HG03280 (cell line): ENCODE data around the gene TPRN.

ENCODE experiments used
- ATAC-seq: cut with Tn5 transposase; IDR thresholded peaks from one replicate; pipeline ENCODE4 v1.9.1; 2021; ENCODE audit warnings: mild to moderate bottlenecking, moderate library complexity; ENCODE audit not compliant: unreplicated experiment

The TPRN gene

GRCh38 chr9:137236936-137237421, 36.4 kb upstream of the TPRN start:
- no peak for ATAC-seq

GRCh38 chr9:137236238-137236935, 35.8 kb upstream of the TPRN start:
- ATAC-seq, result no peak

DNA sequence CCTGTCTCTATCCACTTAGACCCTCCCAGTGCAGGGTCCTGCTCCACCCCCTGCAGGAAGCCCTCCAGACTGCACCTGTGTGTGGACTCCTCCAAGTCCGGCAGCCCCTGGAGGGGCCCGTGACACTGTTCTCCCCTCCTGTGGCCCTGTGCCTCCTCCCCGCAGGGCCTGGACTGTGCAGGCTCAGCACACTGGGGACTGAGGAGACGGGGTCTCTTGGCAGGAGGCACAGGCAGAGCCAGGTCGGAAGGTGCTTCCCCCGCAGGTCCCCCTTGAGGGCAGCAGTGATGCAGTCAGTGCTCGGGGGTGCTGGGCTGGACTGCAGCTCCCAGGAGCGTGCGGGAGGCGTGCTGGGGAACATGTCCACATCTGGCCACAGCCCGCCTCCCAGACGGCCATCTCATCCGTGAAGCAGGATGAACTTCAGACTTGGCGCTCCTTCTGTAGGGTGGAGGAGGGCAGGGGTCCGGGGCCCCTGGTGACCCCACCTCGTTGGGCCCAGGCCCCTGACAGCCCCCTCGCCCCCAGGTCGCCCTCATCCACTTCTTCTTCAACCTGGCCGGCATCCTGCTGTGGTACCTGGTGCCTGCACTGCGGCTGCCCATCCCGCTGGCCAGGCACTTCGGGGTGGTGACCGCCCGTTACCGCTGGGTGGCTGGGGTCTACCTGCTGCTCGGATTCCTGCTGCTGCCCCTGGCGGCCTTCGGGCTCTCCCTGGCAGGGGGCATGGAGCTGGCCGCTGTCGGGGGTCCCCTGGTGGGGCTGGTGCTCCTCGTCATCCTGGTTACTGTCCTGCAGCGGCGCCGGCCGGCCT, 35.1 kb upstream of the TPRN start:
- ATAC-seq, result no peak

GRCh38 chr9:137234758-137235423, 34.4 kb upstream of the TPRN start:
- ATAC-seq, result no peak

- no peak for ATAC-seq
Measured at GRCh38 chr9:137234055-137234697, 33.6 kb upstream of the TPRN start.

DNA sequence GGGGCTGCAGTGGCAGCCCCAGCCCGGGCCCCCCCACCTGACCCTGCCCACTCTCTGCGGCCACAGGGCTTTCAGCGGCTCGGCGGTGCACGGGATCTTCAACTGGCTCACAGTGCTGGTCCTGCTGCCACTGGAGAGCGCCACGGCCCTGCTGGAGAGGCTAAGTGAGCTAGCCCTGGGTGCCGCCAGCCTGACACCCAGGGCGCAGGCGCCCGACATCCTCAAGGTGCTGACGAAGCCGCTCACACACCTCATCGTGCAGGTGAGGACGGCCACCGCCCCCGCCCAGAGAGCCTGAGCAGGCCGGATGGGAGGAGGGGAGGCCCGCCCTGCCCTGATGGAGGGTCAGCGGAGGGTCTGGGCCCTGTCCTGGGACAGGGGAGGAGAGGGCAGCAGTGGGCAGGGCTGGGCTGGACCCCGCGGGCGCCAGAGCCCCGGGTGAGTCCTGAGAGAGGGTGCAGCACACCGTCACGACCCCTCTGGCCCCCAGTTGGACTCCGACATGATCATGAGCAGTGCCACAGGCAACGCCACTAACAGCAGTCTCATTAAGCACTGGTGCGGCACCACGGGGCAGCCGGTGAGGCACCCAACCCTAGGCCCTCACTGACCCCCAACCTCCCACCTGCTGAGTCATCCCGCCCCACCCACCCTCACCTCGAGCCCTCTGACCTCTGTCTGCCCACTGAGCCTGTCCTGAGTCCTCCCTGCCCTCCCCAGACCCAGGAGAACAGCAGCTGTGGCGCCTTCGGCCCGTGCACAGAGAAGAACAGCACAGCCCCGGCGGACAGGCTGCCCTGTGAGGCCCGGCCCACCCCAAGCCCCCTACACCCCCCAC, 32.8 kb upstream of the TPRN start:
- ATAC-seq, result no peak

- ATAC-seq, result no peak
Measured at GRCh38 chr9:137232510-137232909, 32.0 kb upstream of the TPRN start.

DNA sequence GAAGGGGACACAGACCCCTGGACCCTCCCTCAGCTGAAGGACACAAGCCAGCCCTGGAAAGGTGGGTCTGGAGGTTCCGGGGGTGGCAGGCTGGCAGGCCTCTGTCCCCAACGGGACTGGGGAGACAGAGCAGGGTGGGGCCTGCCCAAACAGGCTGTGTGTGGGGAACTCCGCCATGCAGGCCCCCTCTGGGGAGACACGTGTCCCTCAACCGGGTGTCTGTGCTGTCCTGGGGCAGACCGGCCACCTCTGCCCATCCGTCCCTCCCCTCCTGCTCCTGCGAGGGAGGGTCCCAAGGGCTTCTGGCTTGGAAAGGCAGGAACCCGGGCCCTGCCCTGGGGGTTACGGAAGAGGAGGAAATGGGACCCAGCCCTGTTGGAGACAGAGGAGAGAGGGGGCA, 31.6 kb upstream of the TPRN start:
- ATAC-seq, result no peak

GRCh38 chr9:137231372-137232039, 31.0 kb upstream of the TPRN start:
- ATAC-seq, result no peak

- no peak for ATAC-seq
Measured at GRCh38 chr9:137230705-137231371, 30.3 kb upstream of the TPRN start, which contains the start of gene SLC34A3. Gene SLC34A3, plus strand, starts transcription at chr9:137230901. Its CDS starts 802 bp downstream, at chr9:137231703.

DNA sequence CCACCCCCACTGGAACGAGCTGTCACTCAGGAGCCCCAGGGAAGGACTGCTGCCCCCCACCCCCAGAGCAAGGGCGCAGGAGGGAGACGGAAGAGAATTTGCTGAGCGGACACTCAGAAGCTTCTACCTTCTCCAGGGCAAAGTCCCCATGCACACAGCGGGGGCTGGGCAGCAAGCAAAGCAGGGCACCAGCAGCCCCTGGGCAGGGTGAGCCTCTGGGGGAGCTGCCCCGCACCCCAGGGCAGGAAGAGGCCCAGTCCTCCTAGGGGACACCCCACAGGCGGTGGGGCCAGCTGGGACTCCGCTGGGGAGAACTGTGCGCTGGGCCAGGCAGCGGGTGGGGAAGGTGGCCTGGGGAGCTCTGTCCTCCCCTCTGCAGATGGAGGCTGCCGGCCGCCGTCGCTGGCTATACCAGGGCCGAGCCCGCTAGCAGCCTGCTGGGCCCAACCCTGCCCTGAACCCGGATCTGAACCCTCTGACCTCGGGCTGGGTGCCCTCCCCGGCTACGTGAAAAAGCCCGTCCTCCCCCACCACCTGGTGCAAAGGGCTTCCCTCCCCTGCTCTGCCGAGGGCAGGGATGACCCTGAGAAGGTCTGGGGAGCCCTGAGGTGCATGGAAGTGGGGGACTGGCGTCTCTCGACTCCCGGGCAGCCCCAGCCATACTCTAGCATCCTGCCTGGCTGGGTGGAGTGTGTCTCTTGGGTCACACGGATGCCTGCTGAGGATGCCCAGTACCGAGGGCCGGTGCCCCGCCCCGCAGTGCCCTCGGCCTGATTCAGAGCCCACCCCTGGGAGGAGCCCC, 29.6 kb upstream of the TPRN start:
- no peak for ATAC-seq

DNA sequence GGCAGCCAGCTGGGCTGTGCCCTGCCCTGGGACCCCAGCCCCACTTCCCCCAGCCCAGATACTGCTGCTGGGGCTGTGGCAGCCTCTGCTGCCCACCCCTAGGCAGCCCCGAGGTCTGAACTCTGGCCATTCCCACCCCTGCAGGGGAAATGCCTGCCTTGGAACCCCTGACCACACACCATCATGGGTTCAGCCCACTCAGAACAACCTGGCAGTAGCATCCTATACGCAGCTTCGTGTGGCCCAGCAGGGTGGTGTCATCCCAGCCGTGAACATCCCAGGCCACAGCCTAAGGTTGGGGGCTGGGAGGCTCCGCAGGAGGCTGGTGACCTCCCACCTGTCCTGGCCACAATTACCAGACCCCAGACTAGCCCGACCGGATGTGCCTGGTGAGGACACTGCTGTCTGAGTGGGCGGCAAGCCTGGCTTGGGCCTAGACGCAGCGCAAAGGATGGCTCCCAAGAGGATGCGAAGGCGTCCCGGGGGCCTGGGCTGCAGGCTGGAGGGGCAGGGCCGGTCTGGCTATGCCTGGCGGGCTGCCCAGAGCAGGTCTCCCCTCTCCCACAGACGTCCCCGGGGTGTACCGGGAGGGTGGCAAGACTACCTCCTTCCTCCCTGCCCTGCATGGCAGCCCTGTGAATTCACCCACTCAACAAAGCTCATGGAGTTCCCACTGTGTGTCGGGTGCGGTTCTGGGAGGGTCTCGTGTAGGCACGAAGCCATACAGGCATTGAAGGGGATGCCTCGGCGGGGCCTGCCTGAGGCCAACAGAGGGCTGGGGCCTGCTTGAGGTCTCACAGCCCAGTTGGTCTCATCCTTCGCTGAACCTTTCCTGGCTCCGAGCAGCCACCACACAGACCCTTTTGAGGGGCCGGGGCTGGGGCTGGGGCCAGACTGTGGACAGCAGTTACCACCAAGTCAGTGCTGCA, 28.7 kb upstream of the TPRN start:
- no peak for ATAC-seq

GRCh38 chr9:137228506-137228967, 28.0 kb upstream of the TPRN start:
- ATAC-seq, result no peak

DNA sequence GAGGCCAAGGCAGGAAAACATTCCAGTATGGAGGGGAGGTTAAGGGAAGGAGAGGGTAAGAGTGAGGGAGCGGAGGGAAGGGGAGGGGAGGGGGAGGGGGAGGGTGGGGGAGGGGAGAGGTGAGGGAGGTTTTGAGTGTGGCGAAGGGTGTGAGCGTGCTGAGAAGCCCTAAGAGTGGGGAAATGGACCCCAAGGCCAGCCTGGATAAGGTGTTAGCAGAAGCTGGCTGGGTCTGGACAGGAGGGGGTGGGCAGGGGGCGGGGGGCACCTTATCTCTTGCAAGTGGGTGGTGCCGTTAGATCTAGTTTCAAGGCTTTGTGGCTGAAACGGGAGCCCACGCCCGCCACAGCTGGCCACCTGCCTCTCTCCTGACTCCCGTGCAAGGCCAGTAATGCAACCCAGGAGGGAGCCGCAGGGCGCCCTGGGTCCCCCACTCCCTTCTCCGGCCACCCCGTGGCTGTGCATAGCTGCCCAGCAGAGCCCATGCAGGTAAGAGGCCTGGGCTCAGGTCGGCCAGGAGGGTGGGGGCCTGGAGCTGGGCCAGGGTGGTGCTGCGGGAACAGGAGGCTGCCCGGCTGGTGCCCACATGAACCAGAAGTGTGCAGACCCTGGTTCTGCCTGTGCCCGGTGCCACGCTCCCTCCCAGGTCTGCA, 27.4 kb upstream of the TPRN start:
- no peak for ATAC-seq

DNA sequence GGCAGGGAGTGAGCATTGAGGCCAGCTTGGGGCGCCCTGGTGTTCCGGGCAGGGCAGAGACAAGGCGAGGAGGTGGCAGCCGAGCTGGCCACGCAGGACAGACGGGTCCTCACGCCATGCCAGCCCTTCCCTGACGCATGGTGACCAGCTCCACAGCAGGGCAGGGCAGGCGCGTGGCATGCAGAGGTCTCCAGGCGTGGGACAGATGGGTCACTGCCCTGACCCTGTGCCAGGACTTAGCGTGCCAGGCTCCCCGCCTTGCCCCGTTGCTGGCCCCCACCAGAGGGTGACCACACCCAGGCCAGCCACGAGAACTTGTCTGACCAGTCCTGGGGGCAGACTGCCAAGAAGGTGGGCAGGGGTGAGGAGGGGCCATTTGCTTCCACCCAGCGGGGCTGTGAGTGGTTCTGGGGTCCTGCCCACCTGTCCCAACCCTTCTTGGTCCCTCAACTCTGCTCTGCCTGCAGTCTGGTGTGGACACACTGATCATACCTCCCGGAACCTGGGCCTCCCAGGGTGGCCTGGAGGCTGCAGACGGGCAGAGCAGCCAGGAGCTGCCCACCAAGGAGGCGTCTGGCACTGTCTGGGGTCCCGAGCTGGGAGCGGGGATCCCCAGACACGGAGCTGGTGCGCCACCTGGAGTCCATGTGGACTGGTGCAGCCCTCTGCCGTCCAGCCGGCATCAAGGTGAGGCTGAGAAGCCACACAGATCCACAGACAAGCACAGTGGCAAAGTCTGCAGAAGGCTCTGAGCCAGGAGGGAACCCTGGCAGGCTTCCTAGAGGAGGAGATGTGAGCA, 26.7 kb upstream of the TPRN start, which contains the start of gene RNF224:
Gene RNF224 (plus strand): TSS at position 449 of the 799 bp plus-strand sequence. CDS start 834 bp downstream, outside the sequence.
- ATAC-seq, result no peak
